Stimulated activated CD4-positive, alpha-beta T cell treated with anti-CD3 and anti-CD28 coated beads, Interleukin-15, amount 100 ng/mL, for 1 hour (primary cell): ENCODE results near the gene IMP4.
A peak's percentile ranks its signal among the peaks of the same experiment; 100 is the strongest.
"Not testable (repeated sequence)": the region's sequence is repeated elsewhere in the genome, so short reads cannot be mapped to it uniquely, and the experiment has no call there.

Experiments
- DNase-seq, 2 donors: peaks; one replicate each; pipeline ENCODE4 v3.0.0-alpha.2; 2020; ENCODE audit warnings: low read depth in 1 of 2, low spot score in 1 of 2

The IMP4 gene

GRCh38 chr2:130342533-130343275 is at the start of gene IMP4:
Gene IMP4, plus strand, starts transcription at chr2:130342897. Its CDS starts 36 bp downstream, at chr2:130342933.
- DNase-seq: peak; percentile 80 to 84

GRCh38 chr2:130300258-130300969 is 42.3 kb upstream of the IMP4 start:
- DNase-seq: no peak

- DNase-seq: no peak
Observed at GRCh38 chr2:130300970-130301348, 41.7 kb upstream of the IMP4 start.

- no peak for DNase-seq
Observed at GRCh38 chr2:130302164-130302886, 40.4 kb upstream of the IMP4 start.

- no peak for DNase-seq
Observed at GRCh38 chr2:130303169-130303568, 39.5 kb upstream of the IMP4 start.

- DNase-seq: no peak
Observed at GRCh38 chr2:130304726-130305125, 38.0 kb upstream of the IMP4 start.

- no peak for DNase-seq
Observed at GRCh38 chr2:130307850-130308249, 34.8 kb upstream of the IMP4 start.

- no peak for DNase-seq
Observed at GRCh38 chr2:130310881-130311280, 31.8 kb upstream of the IMP4 start.

GRCh38 chr2:130313812-130314334 is 28.8 kb upstream of the IMP4 start:
- no peak for DNase-seq

GRCh38 chr2:130314377-130314776 is 28.3 kb upstream of the IMP4 start:
- no peak for DNase-seq

- no peak for DNase-seq
Observed at GRCh38 chr2:130316596-130316995, 26.1 kb upstream of the IMP4 start.

GRCh38 chr2:130318906-130319305 is 23.8 kb upstream of the IMP4 start:
- no peak for DNase-seq

- DNase-seq: no peak
Observed at GRCh38 chr2:130319536-130319935, 23.2 kb upstream of the IMP4 start.

- no peak for DNase-seq
Observed at GRCh38 chr2:130327703-130328527, 14.8 kb upstream of the IMP4 start.

- DNase-seq: no peak
Observed at GRCh38 chr2:130328710-130329109, 14.0 kb upstream of the IMP4 start.

- DNase-seq: peak; percentile 24 to 55
Observed at GRCh38 chr2:130332271-130333073, 10.2 kb upstream of the IMP4 start.

- not testable (repeated sequence) for DNase-seq
Observed at GRCh38 chr2:130333253-130333652, 9.4 kb upstream of the IMP4 start.

- no peak for DNase-seq
Observed at GRCh38 chr2:130334026-130334425, 8.7 kb upstream of the IMP4 start.

GRCh38 chr2:130335226-130335625 is 7.5 kb upstream of the IMP4 start:
- DNase-seq: no peak
